ENCODE measurements around the gene SMPDL3A. TPM values are rescaled to one million over a fixed set of nuclear protein-coding genes. Genes with fewer than 3 reads are reported as not detected.

SMPDL3A gene
- total and polyA plus RNA-seq, 2 of the 13 experiments (the other 11 are each of a cell fraction or from before 2014, with no cell fraction given) = 7.8 to 17.3 TPM

DNA sequence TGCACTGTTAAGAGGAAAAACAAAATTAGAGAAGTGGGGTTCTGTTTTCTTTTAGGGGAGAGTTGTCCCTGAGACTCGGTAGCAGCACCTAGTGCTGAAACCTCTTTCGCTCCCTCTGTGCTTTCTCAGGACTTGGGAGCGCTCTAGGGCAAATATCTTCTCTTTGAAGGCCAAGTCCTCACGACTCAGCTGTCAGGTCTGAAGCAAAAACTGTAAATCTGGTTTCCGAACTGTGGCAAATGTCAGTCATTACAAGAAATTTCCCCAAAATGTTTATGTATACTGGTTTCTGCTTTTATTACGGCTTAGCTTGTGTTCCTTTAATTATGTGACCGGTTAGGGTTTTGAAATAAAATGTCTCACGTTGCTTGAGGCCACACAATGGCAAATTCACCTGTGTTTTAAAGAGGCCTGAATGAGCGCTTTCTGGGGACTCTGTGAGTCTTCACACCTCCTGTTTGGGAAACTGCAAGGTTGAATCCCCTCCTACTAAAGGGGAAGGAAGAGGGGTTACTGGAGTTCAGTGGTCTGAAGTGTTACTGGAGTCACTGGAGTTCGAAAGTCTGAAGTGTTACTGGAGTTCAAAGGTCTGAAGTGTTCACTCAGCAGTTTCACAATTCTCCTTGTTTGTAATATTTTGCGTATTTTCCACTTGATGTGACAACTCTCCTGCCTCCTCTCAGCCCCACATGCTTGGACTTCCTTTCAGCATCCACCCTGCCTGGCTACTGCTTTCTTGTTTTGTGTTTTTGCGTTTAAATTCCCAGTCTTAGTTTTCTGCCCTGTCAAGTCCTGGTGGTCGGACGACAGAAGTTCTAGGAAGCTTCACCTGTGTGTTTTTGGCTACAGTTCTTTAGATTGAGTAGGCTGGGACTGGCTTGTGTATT lies 1.6 kb downstream of the SMPDL3A start (continued):
- TF ChIP-seq, protein P1, sequence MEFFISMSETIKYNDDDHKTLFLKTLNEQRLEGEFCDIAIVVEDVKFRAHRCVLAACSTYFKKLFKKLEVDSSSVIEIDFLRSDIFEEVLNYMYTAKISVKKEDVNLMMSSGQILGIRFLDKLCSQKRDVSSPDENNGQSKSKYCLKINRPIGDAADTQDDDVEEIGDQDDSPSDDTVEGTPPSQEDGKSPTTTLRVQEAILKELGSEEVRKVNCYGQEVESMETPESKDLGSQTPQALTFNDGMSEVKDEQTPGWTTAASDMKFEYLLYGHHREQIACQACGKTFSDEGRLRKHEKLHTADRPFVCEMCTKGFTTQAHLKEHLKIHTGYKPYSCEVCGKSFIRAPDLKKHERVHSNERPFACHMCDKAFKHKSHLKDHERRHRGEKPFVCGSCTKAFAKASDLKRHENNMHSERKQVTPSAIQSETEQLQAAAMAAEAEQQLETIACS (CRISPR knock-in tag; IDR thresholded peaks at IDR 0.05) = no peak
- TF ChIP-seq RBAK (CRISPR knock-in tag; IDR thresholded peaks at IDR 0.05) (no peak), ZFY (CRISPR knock-in tag; IDR thresholded peaks at IDR 0.05) (no peak), ZFYVE20 (CRISPR knock-in tag; IDR thresholded peaks at IDR 0.05; ENCODE audit: borderline replicate concordance, low read depth) (no peak), ZNF235 (CRISPR knock-in tag; IDR thresholded peaks at IDR 0.05; ENCODE audit: borderline replicate concordance) (no peak), TBL1XR1 (IDR thresholded peaks at IDR 0.05; ENCODE audit: borderline replicate concordance, low read length, partially characterized antibody) (no peak), MIXL1 (CRISPR knock-in tag; IDR thresholded peaks at IDR 0.05) (0 out of 2 replicates have a peak, but pooled peaks have one; percentile 31), ZSCAN9 (CRISPR knock-in tag; IDR thresholded peaks at IDR 0.05; ENCODE audit: borderline replicate concordance) (peak; percentile 33; the same call in 1 of the 2 replicates), ZNF607 (CRISPR knock-in tag; IDR thresholded peaks at IDR 0.05; ENCODE audit: borderline replicate concordance) (0 out of 2 replicates have a peak, but pooled peaks have one; percentile 31)
- TF ChIP-seq, protein P2, sequence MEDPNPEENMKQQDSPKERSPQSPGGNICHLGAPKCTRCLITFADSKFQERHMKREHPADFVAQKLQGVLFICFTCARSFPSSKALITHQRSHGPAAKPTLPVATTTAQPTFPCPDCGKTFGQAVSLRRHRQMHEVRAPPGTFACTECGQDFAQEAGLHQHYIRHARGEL (CRISPR knock-in tag; IDR thresholded peaks at IDR 0.05) = no peak
- TF ChIP-seq, protein P3, sequence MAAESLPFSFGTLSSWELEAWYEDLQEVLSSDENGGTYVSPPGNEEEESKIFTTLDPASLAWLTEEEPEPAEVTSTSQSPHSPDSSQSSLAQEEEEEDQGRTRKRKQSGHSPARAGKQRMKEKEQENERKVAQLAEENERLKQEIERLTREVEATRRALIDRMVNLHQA (CRISPR knock-in tag; IDR thresholded peaks at IDR 0.05) = no peak
- TF ChIP-seq, protein P4, sequence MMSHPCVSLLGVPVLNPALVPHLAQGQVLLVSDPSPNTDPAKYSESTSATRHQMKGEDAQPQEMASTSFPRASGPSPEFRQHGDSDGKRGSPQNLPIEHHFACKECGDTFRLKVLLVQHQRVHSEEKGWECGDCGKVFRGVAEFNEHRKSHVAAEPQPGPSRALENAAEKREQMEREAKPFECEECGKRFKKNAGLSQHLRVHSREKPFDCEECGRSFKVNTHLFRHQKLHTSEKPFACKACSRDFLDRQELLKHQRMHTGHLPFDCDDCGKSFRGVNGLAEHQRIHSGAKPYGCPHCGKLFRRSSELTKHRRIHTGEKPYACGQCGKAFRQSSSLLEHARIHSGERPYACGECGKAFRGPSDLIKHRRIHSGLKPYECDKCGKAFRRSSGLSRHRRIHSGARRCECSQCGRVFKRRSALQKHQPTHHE (CRISPR knock-in tag; IDR thresholded peaks at IDR 0.05; ENCODE audit: borderline replicate concordance) = no peak
- TF ChIP-seq, protein P5, sequence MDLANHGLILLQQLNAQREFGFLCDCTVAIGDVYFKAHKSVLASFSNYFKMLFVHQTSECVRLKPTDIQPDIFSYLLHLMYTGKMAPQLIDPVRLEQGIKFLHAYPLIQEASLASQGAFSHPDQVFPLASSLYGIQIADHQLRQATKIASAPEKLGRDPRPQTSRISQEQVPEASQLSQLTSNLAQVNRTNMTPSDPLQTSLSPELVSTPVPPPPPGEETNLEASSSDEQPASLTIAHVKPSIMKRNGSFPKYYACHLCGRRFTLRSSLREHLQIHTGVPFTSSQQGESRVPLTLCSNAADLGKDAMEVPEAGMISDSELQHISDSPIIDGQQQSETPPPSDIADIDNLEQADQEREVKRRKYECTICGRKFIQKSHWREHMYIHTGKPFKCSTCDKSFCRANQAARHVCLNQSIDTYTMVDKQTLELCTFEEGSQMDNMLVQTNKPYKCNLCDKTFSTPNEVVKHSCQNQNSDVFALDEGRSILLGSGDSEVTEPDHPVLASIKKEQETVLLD (CRISPR knock-in tag; IDR thresholded peaks at IDR 0.05; ENCODE audit: low read depth) = no peak
- TF ChIP-seq, protein P6, sequence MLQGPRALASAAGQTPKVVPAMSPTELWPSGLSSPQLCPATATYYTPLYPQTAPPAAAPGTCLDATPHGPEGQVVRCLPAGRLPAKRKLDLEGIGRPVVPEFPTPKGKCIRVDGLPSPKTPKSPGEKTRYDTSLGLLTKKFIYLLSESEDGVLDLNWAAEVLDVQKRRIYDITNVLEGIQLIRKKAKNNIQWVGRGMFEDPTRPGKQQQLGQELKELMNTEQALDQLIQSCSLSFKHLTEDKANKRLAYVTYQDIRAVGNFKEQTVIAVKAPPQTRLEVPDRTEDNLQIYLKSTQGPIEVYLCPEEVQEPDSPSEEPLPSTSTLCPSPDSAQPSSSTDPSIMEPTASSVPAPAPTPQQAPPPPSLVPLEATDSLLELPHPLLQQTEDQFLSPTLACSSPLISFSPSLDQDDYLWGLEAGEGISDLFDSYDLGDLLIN (CRISPR knock-in tag; IDR thresholded peaks at IDR 0.05; ENCODE audit: borderline replicate concordance) = no peak
- TF ChIP-seq, protein P7, sequence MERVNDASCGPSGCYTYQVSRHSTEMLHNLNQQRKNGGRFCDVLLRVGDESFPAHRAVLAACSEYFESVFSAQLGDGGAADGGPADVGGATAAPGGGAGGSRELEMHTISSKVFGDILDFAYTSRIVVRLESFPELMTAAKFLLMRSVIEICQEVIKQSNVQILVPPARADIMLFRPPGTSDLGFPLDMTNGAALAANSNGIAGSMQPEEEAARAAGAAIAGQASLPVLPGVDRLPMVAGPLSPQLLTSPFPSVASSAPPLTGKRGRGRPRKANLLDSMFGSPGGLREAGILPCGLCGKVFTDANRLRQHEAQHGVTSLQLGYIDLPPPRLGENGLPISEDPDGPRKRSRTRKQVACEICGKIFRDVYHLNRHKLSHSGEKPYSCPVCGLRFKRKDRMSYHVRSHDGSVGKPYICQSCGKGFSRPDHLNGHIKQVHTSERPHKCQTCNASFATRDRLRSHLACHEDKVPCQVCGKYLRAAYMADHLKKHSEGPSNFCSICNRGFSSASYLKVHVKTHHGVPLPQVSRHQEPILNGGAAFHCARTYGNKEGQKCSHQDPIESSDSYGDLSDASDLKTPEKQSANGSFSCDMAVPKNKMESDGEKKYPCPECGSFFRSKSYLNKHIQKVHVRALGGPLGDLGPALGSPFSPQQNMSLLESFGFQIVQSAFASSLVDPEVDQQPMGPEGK (CRISPR knock-in tag; IDR thresholded peaks at IDR 0.05) = no peak
- TF ChIP-seq, protein P8, sequence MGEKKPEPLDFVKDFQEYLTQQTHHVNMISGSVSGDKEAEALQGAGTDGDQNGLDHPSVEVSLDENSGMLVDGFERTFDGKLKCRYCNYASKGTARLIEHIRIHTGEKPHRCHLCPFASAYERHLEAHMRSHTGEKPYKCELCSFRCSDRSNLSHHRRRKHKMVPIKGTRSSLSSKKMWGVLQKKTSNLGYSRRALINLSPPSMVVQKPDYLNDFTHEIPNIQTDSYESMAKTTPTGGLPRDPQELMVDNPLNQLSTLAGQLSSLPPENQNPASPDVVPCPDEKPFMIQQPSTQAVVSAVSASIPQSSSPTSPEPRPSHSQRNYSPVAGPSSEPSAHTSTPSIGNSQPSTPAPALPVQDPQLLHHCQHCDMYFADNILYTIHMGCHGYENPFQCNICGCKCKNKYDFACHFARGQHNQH (CRISPR knock-in tag; IDR thresholded peaks at IDR 0.05) = peak; percentile 73; the same call in 1 of the 2 replicates
